GM18505 (cell line): ENCODE measurements around the gene ECSCR.
"Not testable (repeated sequence)": the region's sequence is repeated elsewhere in the genome, so short reads cannot be mapped to it uniquely, and the experiment has no call there.

Source experiments
- ATAC-seq: cut with Tn5 transposase; IDR thresholded peaks from one replicate; pipeline ENCODE4 v1.9.1; 2021; ENCODE audit not compliant: unreplicated experiment
- POLR2A ChIP-seq: IDR thresholded peaks from 4 replicates; pipeline ENCODE4 v1.6.1; 2011; ENCODE audit warnings: borderline replicate concordance; ENCODE audit not compliant: insufficient read depth, insufficient read length; ENCODE audit errors: extremely low read depth

ECSCR gene

DNA sequence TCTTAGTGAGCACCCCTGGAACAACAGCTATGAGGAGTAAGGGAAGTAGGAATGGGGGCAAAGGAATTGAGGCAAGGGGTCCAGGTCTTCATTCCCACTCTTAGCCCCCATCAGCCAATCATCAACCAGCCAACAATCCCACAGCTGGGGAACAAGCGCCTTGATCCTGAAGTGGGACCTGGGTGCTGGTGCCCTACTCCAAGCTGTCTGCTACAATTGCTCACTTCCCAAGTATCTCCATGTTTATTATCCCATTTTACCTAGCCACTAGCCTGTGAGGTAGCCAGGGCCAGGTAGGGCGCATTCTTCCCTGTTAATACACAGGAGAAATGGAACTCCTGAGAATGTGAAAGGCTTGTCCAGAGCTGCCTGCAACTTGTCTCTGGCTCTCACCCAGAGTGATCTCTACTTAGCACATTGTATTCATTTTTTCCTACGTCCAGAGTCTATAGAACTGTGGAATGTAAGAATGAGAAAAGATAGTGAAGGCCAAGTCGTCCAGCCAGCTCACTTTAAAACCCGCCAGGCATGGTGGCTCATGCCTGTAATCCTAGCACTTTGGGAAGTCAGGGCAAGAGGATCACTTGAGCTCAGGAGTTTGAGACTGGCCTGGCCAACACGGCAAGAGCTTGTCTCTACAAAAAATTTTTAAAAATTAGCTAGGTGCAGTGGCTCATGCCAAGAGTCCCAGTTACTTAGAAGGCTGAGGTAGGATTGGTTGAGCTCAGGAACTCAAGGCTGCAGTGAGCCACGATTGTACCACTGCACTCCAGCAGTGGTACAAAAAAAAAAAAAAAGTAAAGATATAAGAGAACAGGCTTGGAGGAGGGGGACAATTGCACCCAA lies 17.0 kb downstream of the ECSCR start:
- ATAC-seq: no peak
- no peak for TF ChIP-seq POLR2A

DNA sequence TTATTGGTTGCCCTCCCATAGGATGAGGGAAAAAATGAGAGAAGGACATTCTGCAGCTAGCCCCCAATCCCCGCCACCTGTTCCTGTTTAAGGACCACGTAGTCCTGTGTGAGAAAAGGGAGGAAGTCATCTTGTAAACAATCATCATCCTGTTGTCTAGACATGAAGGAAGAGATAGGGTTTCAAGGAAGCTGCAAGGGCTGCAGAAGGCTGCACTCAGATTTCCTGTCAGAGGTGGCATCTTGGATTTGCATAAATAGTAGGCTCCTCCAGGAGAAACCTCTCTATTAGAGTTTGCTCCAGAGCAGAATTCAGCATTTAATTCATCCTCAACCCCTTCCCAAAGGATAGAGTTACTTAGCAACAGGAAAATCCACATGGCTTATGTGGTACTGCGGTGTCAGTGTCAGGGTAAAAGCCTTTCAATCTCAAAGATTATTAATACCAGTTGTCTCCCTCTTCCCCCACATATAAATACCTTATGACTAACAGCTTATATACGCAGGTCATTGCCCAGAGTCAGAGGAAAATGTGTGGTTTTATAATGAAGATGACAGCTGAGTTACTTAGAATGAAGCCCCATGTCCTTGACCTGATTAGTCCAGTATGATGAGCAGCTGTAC lies 18.6 kb downstream of the ECSCR start:
- no peak for TF ChIP-seq POLR2A
- no peak for ATAC-seq

DNA sequence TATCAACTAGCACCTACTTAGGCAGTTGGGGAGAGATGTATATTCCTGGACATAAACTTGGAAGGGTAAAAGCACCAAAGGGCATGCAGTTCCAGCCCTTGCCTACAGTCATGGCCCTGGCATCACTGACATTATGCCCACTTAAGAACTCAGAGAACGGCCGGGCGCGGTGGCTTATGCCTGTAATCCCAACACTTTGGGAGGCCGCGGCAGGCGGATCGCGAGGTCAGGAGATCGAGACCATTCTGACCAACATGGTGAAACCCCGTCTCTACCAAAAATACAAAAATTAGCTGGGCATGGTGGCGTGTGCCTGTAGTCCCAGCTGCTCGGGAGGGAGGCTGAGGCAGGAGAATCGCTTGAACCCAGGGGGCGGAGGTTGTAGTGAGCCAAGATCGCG lies 22.1 kb downstream of the ECSCR start:
- not testable (repeated sequence) for ATAC-seq

- peak; percentile 81 for ATAC-seq
- TF ChIP-seq POLR2A: peak; percentile 66
Measured at GRCh38 chr5:139439013-139439903, 23.3 kb downstream of the ECSCR start, which contains the start of gene DNAJC18. Gene DNAJC18 (minus strand): TSS chr5:139439525. CDS start chr5:139439445, 80 bp downstream.

GRCh38 chr5:139438707-139439012 lies 23.9 kb downstream of the ECSCR start:
- no peak for ATAC-seq
- no peak for TF ChIP-seq POLR2A

DNA sequence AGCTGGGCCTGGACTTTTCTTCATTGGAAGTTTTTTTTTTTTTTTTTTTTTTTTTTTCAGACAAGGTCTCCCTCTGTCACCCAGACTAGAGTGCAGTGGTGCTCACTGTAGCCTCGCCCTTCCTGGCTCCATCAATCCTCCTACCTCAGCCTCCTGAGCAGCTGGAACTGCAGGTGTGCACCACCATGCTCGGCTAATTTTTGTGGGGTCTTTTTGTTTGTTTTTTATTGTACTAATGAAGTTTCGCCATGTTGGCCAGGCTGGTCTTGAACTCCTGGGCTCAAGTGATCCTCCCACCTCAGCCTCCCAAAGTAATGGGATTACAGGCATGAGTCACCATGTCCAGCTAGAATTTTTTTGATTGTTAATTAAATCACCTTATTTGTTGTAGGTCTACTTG lies 26.9 kb downstream of the ECSCR start:
- no peak for TF ChIP-seq POLR2A
- ATAC-seq: no peak

GRCh38 chr5:139431706-139432105 lies 30.8 kb downstream of the ECSCR start:
- no peak for ATAC-seq
- no peak for TF ChIP-seq POLR2A

- no peak for TF ChIP-seq POLR2A
- no peak for ATAC-seq
Measured at GRCh38 chr5:139430015-139430414, 32.5 kb downstream of the ECSCR start.

GRCh38 chr5:139426203-139426885 lies 36.2 kb downstream of the ECSCR start:
- ATAC-seq: no peak
- TF ChIP-seq POLR2A: no peak

DNA sequence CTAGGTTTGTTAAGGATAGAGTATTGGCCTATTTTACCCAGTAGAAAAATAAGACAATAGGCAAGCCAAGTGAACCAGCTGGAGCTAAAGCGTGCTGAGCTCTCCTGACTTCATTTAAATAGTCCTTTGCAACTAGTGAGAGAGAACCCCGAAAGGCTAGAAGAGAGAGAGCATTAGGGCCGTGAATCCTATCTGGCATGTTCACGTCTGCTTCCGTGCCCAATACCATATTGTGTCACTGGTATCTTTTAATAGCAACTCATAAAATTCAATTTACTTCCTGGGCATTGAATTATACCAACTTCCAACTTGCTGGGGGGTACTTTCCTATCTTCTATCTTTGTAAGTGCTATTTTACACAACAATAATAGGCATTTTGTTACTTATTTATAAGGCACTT lies 37.0 kb downstream of the ECSCR start:
- TF ChIP-seq POLR2A: no peak
- no peak for ATAC-seq

DNA sequence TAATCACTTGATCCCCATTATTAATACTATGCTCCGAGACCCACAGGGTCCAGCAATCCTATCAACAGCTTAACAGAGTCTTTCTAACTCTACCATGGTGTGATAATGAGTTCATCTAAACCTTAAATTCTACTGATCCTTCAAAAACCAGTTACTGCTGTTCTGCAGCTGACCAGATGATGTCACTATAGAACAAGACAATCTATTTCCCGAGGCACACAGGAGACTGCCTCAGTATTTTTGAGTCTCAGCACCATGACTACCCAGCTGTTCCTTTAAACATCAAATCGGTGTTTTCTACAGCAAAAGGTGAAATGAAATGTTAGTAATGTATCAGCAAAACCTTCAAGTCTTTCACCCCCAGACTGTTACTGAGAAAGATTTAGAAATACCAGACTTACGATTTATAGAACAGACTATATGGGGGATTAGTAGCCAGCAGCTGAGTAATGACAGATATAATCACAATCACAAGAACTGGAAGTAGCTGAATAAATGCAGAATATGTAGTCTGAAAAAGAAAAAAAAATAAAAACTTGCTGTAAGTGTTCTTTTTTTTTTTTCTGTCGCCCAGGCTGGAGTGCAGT lies 40.1 kb downstream of the ECSCR start:
- ATAC-seq: peak; percentile 57
- no peak for TF ChIP-seq POLR2A

GRCh38 chr5:139419226-139420192 lies 43.0 kb downstream of the ECSCR start:
- TF ChIP-seq POLR2A: no peak
- ATAC-seq: no peak
